Bone marrow (tissue), 2 donors: ENCODE results near the gene TTC3.

Source experiments
- DNase-seq, 2 donors: peaks; one replicate each; lab custom pipeline; 2025; lab: John Stamatoyannopoulos, UW

TTC3 gene

GRCh38 chr21:37061926-37062592 lies 11.0 kb upstream of the TTC3 start:
- no peak for DNase-seq

GRCh38 chr21:37062593-37062935 lies 10.5 kb upstream of the TTC3 start:
- no peak for DNase-seq

DNA sequence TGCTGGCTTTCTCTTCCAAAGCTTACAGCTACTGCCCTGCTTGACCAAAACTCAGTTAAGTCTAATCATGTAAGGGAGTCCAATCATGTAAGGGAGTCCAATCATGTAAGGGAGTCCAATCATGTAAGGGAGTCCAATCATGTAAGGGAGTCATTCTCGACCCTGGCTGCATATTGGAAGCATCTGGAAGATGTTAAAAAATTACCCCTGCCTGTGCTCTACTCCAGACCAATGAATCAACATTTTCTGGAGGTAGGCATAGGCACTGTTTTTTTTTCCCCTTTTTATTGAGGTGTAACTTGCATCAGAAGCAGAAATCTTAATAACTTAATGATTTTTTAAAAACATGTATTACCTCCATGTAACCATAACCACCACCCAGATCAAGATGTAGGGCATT lies 9.6 kb upstream of the TTC3 start:
- no peak for DNase-seq

- no peak for DNase-seq
These were observed 8.2 kb upstream of the TTC3 start for GRCh38 chr21:37064841-37065240.

GRCh38 chr21:37065561-37066177 lies 7.4 kb upstream of the TTC3 start:
- DNase-seq, result no peak

DNA sequence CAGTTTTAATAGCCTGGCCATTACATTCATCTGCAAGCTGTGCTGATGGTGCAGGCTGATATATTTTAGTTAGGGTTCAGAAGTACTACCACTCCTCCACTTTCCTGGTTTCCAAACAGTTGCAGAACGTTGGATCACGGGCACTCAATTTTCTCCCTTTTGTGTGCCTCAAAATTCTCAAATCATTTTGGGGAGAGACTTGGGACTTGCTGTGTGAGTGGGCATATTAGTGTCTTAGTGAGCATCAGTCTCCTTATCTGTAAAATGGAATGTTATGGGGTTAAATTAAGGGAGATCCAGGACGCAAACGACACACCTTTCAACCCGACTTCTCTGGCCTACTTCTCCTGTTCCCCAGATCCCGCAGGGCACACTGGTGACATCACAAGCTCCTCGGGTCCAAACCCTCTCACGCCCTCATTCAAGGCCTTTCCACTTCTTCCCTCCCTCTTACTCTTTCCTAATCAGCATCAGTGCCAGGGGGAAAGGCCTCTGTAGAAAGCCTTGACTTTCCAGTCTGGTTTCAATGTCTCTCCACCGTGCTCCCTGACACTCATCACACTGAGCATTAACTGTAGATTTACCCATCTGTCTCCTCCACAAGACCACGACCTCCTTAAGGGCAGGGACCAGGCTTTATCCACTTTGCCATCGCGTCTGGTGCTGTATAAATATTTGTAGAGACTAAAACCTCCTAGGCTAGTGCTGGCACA lies 1.3 kb upstream of the TTC3 start:
- no peak for DNase-seq

- DNase-seq, result peak in 1 of 2 donors; percentile 81
These were observed 623 bp upstream of the TTC3 start for GRCh38 chr21:37072274-37072987.

DNA sequence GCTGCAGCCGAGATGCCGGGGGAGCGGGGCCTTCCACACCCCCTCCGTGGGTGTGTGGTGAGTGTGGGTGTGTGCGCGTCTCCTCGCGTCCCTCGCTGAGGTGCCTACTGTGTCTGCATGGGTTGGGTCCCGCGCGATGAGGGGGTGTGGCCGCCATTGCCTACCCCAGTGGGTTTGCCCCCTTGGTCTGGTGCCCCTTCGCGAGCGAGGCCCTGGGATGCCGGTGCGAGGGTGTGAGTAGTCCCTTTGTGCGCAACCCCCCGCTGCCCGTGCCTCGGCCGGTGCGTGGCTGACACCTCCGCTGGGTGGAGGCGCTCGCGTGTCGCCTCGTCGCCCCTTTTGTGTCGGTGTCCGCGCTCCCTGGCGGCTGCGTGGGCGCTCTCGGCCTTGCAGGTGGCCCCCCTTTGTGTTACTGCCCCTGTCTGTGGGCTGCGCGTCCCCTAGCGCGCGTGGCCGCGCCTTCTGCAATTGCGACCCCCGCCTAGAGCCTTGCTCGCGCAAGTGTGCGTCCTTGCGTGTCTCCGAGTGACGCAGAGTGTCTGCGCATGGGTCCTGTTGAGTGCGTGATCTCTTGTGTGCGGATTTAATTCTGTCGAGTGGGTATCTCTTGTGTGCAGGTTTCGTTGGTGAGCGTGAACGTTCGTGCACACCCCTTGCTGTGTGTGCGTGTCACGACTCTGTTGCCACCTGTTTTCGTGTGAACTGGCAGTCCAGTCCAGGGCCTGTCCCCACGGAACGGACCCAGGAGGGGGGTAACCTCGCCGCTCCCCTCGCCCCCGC lies 553 bp downstream of the TTC3 start:
- peak in 1 of 2 donors; percentile 62 for DNase-seq

DNA sequence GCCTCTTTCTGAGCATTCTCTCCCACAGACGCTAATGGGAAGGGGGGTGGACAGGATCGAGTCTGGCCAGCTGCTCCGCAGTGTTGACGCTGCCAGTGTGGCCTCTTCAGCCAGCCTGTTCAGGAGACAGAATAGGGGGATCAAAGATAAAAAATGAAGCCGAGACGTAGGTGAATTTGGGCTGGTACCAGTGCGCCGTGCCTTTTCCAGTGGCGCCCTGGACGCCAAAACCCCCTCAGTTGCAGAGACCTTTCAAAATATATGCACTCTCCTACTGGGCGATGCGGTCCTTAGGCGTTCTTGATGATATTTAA lies 1.1 kb downstream of the TTC3 start:
- no peak for DNase-seq

DNA sequence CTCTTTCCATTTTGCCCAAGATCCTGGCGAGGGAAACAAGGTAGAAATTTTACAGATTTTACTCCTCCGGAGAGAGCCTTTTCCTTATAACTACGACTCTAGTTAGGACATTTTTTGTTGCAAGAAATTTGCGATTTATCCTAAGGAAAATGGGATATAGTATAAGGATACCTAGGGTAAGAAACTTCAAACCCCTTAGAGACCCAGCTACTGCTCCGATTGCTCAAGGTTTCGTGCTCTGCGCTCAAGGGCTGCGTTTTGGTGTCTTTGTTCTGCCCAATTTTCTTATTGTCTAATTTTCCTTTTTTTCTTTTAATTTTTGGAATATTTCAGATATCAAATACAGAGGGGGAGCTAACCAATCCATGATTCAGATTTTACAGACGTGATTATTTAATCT lies 1.5 kb downstream of the TTC3 start:
- no peak for DNase-seq

DNA sequence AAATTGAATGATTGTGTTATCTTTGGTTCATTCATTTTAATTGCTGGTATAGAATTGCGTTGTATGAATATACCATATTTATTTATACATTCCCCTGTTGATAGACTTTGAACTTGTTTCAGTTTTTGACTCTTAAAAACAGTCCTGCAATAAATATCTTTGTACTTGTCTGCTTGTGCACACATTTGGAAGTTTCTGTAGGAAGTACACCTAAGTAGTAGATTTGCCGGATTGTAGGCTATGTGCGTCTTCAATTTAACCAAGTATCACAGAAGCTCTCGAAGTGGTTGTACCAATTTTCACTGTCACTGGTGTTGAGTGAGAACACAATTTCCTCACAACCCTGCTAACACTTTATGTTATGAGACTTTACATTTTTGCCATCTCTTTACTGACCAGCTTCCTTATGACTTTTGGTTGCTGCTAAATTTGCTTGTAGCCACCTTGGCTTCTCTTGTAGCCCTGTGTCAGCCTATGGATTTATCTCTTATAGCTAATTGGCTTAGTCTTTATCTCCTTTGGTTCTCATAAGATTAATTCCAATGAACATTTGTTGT lies 2.2 kb downstream of the TTC3 start:
- DNase-seq, result no peak

GRCh38 chr21:37076087-37076850 lies 3.2 kb downstream of the TTC3 start:
- no peak for DNase-seq

GRCh38 chr21:37077403-37077802 lies 4.3 kb downstream of the TTC3 start:
- no peak for DNase-seq

DNA sequence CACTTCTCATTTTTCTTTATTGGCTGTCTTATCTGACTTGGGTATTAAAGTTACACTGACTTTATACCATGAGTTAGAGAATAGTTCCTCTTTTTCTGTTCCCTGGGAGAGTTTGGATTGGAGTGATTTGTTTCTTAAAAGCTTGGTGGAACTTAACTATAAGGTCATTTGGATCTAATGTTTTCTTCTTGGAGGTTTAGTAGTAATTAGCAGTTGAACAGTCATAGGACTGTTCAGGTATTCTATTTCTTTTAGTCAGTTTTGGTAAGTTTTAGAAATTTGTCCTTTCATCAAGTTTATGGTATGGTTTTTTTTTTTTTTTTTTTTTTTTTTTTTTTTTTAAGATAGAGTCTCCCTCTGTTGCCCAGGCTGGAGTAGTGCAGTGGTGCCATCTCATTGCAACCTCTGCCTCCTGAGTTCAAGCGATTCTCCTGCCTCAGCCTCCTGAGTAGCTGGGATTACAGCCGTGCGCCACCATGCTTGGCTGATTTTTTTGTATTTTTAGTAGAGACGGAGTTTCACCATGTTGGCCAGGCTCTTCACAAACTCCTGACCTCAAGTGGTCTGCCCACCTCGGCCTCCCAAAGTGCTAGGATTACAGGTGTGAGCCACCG lies 6.3 kb downstream of the TTC3 start:
- DNase-seq, result peak in 1 of 2 donors; percentile 71

DNA sequence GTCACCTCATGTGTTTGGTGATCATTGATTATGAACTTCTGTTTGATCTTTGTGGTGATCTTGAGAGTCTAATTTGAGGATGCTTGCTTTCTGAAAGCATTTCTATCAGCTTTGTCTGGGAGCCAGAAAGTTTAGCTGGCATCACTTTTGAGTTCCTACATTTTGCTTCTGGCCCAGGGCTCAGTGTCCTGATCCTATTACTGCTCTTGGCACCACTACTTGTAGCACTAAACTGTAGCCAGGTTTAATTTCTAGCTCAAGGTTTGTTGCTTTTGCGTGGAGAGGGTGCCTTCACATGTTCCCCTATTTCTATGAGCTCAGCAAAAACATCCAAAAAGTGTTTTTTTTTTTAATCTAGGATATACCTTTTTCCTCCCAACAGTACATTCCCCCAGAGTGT lies 9.3 kb downstream of the TTC3 start:
- no peak for DNase-seq

GRCh38 chr21:37082856-37083528 lies 9.9 kb downstream of the TTC3 start:
- peak in 1 of 2 donors; percentile 7 for DNase-seq

GRCh38 chr21:37085726-37086125 lies 12.7 kb downstream of the TTC3 start:
- DNase-seq, result no peak

DNA sequence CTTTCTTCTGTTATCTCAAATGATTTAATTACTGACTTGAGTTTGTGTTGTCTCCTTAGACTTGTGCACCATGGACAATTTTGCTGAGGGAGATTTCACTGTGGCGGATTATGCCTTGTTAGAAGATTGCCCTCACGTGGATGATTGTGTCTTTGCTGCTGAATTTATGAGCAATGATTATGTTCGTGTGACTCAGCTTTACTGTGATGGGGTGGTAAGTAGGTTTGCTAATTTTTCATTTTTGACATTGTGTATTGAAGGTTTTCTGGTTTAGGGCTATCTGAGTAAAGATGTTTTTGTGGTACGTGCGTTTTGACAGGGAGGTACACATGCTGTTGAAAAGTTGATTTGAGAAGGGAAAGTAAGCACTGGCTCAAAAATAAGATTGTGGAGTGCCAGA lies 14.1 kb downstream of the TTC3 start:
- DNase-seq, result peak in 1 of 2 donors; percentile 78

DNA sequence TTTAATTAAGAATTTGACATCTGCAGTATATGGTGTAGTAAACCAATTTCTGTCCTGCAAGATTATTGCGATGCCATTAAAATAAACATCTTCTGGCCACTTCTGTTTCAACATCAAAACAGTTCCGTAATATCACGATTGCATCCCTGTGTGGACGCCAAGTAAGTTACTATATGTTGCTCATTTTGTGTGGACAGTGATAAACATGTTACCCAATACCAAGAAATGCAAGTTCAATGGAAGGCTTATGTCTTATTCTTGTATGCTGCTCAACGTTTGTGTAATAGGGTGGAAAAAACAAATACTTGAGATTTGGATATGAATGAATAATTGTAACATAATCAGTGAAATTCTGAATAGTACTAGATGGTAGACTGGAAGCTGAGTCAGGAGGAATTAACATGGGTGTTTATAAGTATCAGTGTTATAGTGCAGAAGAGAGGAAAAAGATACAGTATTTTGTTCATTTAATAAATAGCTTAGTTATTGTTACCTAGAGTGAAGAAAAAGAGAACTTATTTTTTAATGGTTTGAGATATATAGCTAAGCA lies 15.2 kb downstream of the TTC3 start:
- DNase-seq, result no peak

- DNase-seq, result no peak
These were observed 20.9 kb downstream of the TTC3 start for GRCh38 chr21:37093977-37094376.
